ENCODE results near the gene IRF4.

The IRF4 gene

GRCh38 chr6:353642-354614, 37.6 kb upstream of the IRF4 start:
- no peak for DNase-seq

DNA sequence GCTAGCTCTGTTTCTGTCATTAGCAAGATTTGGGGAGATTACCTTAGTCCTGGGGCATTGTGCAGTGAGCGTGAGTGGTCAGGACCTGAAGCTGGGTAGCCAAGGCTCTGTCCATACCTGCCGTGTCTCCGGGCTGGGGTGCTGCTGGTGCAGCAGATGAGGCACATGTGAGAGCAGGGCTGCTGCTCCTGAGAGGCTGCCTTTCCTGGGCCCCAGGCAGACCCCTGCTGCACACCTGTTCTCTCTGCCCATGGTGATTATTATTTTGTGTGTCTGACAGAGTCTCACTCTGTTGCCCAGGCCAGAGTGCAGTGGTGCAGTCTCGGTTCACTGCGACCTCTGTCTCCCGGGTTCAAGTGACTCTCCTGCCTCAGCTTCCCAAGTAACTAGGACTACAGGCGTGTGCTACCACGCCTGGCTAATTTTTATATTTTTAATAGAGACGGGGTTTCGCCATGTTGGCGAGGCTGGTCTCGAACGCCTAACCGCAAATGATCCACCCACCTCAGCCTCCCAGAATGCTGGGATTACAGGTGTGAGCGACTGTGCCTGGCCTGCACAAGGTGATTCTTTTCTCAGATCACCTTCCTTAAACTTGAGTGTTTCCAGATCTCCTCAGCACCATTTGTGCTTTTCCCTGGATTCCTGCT, 36.8 kb upstream of the IRF4 start:
- no peak for DNase-seq

DNA sequence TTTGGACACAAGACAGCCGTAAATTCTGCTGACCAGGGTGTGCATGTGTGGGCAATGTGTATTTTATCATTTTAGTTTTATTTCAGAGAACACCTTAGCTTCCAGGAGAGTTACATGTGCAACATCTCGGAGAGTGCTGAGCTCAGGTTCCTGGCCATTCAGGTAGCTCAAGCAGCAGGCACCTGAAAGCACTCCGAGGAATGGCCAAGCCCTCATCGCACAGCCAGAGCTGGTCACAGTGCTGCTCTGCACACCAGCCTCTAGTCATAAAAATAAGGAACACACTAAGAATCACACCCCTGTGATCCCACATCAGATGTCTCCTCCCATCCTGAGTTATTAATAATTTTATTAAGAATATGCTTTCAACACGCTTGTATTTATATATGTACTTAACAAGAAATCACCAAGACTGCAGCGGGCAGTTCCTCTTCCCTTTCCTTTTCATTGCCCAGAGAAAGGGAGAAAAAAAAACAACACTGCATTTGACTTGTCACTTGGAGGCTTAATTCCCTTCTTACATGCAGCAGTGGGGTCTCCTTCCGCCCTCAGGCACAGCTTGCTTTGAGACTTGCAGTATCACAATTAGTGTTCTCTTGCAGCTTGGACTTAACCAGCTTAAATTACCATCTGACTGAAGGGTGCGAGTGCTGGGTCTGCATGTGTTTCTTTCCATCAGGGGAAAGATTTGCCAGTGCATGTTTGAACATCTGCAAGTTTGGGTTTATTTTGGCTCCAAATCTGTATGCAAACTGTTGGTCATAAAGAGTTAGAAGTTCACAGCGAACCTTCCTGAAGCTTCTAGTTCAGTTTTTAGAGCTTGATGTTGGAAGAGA, 36.0 kb upstream of the IRF4 start:
- no peak for DNase-seq

DNA sequence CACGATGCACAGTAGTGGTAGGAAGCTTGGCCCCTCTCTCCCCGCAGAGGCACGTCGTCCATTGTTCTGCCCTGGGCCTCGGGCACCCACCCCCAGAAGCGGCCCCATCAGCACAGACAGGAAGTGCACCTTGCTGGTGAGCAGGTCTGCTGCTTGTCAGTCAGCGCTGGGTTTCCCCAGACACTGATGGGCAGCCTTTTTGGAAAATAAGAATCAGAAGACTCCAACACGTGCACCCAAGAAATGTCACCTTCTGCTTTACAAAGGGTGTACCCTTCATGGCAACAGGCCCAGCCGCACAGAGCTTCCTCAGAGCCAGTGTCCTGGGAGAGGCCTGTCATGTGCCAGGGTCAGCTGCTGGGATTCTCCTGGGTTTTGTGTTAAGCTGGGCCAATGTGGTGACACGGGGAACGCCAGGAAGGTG, 34.7 kb upstream of the IRF4 start:
- DNase-seq: no peak

DNA sequence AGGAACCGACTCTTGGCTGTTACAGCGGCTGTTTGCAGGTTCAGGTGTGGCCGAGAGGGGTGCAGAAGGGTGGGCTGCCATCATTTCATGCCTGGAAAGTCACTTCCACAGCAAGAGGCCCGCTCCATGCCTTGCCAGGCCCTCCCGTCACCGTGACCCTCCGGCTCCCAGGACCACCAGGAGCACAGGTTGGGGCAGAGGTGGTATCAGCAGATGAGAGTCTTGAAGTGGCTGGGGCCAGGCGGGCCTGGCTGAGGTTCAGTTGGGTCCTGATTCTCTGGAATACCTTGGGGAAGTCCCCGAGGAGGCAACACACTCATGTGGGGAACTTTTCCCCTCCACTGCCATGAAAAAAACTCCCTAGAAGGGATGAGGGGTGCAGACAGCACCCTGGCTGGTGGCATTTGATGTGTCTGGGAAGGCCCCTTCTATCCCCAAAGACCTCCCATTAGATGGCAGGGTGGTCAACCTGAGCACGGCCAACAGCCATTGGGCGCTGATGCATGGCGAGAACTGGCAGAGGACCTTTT, 34.2 kb upstream of the IRF4 start:
- DNase-seq: no peak

DNA sequence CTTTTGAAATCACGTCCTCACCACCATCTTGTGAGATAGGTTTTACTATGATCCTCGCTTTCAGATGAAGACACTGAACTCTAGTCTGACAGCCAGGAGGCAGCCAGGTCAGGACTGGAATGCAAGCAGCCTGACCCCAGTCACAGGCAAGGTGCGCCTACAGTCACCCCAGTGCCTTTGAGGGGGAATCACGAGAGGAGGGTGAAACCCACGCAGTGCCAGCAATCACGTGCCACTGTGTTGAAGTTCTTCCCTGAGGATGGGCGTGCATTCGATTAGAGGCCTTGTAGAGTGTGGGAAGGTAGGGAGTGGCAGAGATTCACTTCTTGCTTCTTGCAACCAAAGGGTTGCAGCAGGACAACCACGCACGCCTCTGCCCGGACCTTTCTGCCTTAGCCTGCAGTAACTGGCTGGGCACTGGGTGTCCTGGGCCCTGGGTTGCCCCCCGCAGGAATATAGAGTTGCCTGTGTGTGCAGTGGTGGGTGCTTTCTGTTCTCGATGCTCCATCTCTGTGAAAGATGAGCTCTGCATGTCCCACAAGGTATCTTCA, 33.7 kb upstream of the IRF4 start:
- DNase-seq: no peak

- no peak for DNase-seq
Measured at GRCh38 chr6:358432-358831, 33.1 kb upstream of the IRF4 start.

DNA sequence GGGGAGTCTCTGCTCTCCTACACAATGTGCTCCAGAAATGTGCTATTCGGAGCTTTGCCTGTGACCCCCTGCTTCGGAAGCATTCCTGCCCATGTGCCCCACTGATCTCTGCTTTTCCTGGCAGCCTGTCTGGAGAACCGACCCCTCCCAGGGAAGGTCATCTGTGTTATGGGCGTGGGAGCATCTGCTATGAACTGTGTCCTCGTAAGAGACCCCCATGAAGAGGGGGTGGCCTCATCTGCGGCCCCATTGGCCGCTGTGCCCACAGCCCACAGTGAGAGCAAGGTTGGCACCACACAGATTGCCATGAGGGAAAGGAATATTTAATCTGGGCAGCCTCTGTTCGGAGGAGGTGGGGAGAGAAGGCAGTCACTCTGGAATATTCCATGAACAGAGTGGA, 32.7 kb upstream of the IRF4 start:
- DNase-seq: no peak

DNA sequence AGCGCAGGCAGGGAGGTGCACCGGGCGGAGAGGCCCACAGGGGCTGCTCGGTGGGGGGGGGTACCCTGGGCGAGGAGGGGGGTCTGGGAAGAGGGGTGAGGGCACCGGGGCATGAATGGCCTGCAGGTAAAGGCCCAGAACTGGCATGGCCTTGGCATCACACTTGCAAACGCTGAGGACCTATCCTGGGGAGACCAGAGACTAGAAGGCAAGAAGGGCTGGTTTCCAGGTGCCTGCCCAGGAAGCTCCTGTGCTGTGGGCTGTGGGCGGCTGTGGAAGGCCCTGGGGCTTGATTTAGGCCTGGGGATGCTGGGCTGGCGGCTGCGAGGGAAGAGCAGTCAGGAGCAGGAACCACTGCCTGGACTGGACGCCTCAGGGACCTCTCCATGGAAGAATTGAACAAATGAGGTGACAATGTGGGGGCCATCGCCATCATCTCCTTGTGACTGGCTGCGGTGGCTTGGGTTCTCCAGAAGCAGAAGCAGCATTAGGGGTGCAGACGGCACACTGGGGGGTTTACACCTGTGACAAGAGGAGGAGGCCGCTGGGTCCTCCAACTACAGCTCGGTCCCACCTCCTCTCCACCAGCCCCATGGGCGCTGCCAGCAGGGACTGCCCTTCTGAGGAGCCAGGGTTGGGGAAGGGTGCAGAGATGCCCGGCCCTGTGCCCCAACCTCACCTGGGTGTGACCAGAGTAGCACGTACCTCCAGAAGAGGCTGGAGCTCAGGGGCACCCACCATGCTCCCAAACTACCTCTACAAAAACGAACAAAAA, 32.1 kb upstream of the IRF4 start:
- DNase-seq: no peak

DNA sequence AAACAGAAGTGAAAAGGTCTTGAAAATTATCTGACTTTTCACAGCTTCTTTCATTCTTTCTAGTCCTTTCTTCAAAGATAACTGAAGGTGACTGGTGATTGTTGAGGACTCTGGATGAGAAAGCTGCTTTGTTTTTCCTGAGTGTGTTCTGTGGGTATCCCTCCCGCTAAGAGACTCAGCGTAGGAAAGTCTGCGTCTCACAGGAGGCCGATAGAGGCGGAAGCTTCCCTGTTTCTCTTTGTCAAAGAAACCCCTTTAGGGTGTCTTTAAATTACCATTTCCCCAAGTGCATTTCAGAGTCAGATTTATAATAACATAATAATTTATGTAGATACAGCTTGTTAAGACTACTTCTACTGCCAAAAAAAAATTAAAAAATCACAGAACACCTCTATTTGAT, 31.2 kb upstream of the IRF4 start:
- DNase-seq: no peak

DNA sequence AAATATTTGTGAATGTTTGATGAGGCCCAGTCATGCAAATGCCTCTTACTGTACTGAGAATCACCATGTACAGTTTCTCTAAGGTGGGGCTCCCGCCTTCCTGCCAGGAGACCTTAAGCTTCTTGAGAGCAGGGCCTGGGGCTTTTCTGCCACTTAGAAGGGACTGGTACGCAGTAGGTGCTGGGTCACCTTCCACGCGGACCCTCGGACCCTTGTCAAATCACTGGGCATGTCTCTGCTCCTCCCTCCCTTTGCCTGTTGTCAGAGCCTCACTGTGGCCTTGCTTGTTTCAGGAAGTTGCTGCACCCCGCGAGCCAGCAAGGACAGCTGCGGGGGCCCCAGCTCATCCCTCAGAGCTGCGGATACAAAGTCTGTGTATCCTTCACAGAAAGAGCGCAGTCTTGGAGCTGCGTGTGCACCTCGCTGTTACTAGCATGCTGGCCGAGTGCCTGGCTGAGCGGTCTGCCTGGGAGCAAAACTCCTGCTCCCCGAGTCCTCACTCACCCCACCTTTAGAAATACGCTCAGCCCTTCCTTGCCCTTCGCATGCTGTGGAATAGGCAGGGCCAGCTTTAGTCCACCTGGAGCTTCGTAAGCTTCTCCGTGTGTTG, 30.7 kb upstream of the IRF4 start:
- no peak for DNase-seq

GRCh38 chr6:361411-362132, 30.0 kb upstream of the IRF4 start:
- DNase-seq: no peak

DNA sequence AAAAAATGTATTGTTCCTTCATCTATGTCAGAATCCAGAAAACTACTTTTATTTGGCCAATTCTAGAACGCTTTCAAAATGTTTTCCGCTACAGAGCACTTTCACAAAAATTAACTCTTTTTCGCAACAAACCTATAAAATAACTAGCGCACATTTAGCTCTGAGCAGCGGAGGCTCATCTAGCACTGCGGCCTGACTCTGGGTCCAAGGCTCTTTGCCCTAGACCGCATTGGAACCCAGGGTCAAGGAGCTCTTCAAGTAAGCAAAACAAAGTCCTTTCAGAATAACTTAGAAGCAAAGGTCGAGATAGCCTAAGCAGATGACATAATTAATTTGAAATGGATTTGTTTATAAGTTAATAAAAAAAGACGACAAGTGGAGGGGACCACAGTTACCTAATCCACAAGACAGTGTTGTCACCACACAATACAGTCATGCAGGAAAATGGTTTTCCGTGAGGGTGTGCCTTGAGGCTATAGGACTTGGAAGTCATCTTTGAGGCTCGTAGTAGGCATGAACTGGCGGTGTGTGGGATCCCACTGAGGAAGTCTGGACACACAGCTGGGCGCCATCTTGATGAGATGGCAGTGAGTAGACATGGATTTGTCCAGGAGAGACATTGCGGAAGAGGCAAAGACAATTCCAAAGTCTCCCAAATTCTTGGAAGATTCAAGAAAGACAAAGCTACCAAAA, 29.2 kb upstream of the IRF4 start:
- no peak for DNase-seq

DNA sequence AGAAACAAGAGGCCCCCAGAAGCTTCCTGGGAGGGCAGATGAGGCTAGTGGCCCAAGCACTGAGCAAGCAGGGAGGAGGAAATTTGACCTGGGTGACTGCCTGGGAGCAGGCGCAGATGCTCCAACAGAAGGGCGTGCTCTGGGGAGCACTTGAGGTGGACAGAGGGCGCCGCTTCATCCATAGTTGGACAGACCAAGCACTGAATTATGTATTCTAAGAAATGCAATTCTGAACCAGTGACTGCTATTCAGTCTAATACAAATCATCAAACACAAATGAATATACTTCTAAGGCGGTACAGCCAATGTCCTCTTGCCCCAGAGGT, 28.7 kb upstream of the IRF4 start:
- no peak for DNase-seq

DNA sequence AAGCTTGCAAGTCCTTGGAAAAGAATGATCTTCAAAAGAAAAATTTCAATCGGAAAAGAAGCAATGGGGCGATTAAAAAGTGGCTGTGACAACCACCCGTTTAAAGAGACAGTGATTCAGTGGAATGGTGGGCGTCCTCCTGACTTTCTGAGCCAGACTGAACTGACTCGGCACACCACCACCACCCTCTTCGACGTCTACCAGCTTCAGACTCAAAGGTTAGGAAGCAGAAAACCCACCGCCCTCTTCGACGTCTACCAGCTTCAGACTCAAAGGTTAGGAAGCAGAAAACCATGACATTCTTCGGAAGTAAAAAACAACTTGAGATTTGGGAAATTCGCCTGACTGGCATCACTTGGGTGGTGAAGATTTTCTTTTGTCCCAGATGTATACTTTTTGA, 28.3 kb upstream of the IRF4 start:
- DNase-seq: no peak

GRCh38 chr6:363909-364308, 27.6 kb upstream of the IRF4 start:
- no peak for DNase-seq

- no peak for DNase-seq
Measured at GRCh38 chr6:364609-365540, 26.7 kb upstream of the IRF4 start.

DNA sequence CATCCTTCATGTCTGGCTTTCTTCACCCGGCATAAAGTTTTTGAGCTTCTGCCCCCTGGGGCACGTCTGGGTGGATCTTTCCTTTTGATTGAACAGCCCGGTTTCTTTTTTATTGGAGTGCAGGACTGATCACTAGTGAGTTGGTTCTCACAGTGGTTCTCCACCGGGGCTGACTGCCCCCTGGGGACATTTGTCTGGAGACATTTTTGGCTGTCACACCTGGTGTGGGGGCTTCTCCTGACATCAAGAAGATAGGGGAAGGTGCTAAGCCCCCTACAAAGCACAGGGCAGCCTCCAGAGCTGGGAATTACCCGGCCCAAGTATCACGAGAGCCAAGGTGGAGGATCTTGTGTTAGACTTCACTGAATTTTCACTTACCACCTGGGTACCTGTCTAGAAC, 25.7 kb upstream of the IRF4 start:
- no peak for DNase-seq

Measured in activated CD4-positive, alpha-beta T cell treated with anti-CD3 and anti-CD28 coated beads, Interleukin-2, amount 50 U/mL, for 16 hours (primary cell).